Measurements from ENCODE around the gene DMPK. TPM values are rescaled to one million over a fixed set of nuclear protein-coding genes. Genes with fewer than 3 reads are reported as not detected.
A peak's percentile ranks its signal among the peaks of the same experiment; 100 is the strongest.

DMPK gene
- total and polyA plus RNA-seq, 9 of the 15 experiments (the other 6 are each of a cell fraction or from before 2014, with no cell fraction given): 0.24 to 31.3 (median 7.3) TPM

DNA sequence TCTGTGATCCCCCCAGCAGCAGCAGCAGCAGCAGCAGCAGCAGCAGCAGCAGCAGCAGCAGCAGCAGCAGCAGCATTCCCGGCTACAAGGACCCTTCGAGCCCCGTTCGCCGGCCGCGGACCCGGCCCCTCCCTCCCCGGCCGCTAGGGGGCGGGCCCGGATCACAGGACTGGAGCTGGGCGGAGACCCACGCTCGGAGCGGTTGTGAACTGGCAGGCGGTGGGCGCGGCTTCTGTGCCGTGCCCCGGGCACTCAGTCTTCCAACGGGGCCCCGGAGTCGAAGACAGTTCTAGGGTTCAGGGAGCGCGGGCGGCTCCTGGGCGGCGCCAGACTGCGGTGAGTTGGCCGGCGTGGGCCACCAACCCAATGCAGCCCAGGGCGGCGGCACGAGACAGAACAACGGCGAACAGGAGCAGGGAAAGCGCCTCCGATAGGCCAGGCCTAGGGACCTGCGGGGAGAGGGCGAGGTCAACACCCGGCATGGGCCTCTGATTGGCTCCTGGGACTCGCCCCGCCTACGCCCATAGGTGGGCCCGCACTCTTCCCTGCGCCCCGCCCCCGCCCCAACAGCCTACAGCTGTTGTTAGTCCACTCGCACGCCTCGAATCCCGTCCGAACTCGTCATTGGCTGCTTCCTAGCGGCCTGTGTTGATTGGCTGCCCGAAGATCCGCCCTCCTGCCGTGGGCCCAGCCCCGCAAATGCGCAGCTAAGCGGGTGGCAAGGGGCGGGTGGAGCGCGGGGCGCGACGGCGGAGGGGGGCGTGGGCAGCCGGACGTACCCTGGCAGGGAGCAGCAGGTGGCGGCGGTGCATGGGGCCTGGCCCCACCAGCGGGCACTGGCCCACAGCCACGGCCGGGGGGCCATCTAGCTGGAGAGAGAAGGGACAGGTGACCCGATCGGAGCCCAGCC is 11.8 kb downstream of the DMPK start (continued):
- TF ChIP-seq SMARCA5 (IDR thresholded peaks at IDR 0.05) (no peak), SMC3 (conservative IDR thresholded peaks at IDR 0.05; ENCODE audit: insufficient read depth, low read depth, low read length) (no peak; the same call in 1 of the 2 replicates), CXXC5 (CRISPR knock-in tag; IDR thresholded peaks at IDR 0.05) (peak; percentile 89), PYGO2 (tag; IDR thresholded peaks at IDR 0.05) (no peak), RNF2 (IDR thresholded peaks at IDR 0.05) (no peak; the same call in 1 of the 2 replicates), AFF1 (IDR thresholded peaks at IDR 0.05; ENCODE audit: low read depth in 1 of 2, partially characterized antibody in 2 of 2) (no peak), HIVEP1 (CRISPR knock-in tag; IDR thresholded peaks at IDR 0.05) (peak; percentile 59; the same call in 1 of the 2 replicates), PTBP1 (IDR thresholded peaks at IDR 0.05; ENCODE audit: low read depth, low read length) (0 out of 2 replicates have a peak, but pooled peaks have one; percentile 26), HEY1 (CRISPR knock-in tag; IDR thresholded peaks at IDR 0.05; ENCODE audit: borderline replicate concordance) (peak; percentile 54; the same call in 1 of the 2 replicates), ZNF143 (CRISPR knock-in tag; IDR thresholded peaks at IDR 0.05) (0 out of 2 replicates have a peak, but pooled peaks have one; percentile 4), C11orf30 (IDR thresholded peaks at IDR 0.05; ENCODE audit: low read depth) (peak; percentile 40), SOX6 (IDR thresholded peaks at IDR 0.05) (peak; percentile 49; the same call in 1 of the 2 replicates), DMBX1 (CRISPR knock-in tag; IDR thresholded peaks at IDR 0.05; ENCODE audit: borderline replicate concordance) (no peak)
- TF ChIP-seq, protein P1, sequence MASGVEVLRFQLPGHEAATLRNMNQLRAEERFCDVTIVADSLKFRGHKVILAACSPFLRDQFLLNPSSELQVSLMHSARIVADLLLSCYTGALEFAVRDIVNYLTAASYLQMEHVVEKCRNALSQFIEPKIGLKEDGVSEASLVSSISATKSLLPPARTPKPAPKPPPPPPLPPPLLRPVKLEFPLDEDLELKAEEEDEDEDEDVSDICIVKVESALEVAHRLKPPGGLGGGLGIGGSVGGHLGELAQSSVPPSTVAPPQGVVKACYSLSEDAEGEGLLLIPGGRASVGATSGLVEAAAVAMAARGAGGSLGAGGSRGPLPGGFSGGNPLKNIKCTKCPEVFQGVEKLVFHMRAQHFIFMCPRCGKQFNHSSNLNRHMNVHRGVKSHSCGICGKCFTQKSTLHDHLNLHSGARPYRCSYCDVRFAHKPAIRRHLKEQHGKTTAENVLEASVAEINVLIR (CRISPR knock-in tag; IDR thresholded peaks at IDR 0.05): no peak
- TF ChIP-seq, protein P2, sequence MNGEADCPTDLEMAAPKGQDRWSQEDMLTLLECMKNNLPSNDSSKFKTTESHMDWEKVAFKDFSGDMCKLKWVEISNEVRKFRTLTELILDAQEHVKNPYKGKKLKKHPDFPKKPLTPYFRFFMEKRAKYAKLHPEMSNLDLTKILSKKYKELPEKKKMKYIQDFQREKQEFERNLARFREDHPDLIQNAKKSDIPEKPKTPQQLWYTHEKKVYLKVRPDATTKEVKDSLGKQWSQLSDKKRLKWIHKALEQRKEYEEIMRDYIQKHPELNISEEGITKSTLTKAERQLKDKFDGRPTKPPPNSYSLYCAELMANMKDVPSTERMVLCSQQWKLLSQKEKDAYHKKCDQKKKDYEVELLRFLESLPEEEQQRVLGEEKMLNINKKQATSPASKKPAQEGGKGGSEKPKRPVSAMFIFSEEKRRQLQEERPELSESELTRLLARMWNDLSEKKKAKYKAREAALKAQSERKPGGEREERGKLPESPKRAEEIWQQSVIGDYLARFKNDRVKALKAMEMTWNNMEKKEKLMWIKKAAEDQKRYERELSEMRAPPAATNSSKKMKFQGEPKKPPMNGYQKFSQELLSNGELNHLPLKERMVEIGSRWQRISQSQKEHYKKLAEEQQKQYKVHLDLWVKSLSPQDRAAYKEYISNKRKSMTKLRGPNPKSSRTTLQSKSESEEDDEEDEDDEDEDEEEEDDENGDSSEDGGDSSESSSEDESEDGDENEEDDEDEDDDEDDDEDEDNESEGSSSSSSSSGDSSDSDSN (IDR thresholded peaks at IDR 0.05; ENCODE audit: borderline replicate concordance in 1 of 2, low read depth in 2 of 2, low read length in 2 of 2): no peak
- TF ChIP-seq, protein P3, sequence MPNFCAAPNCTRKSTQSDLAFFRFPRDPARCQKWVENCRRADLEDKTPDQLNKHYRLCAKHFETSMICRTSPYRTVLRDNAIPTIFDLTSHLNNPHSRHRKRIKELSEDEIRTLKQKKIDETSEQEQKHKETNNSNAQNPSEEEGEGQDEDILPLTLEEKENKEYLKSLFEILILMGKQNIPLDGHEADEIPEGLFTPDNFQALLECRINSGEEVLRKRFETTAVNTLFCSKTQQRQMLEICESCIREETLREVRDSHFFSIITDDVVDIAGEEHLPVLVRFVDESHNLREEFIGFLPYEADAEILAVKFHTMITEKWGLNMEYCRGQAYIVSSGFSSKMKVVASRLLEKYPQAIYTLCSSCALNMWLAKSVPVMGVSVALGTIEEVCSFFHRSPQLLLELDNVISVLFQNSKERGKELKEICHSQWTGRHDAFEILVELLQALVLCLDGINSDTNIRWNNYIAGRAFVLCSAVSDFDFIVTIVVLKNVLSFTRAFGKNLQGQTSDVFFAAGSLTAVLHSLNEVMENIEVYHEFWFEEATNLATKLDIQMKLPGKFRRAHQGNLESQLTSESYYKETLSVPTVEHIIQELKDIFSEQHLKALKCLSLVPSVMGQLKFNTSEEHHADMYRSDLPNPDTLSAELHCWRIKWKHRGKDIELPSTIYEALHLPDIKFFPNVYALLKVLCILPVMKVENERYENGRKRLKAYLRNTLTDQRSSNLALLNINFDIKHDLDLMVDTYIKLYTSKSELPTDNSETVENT (CRISPR knock-in tag; IDR thresholded peaks at IDR 0.05): 0 out of 2 replicates have a peak, but pooled peaks have one; percentile 50

Measured in K562 (cell line).